GM19467 (cell line): ENCODE measurements around the gene PCDH9.
"Not testable (repeated sequence)": the region's sequence is repeated elsewhere in the genome, so short reads cannot be mapped to it uniquely, and the experiment has no call there.

ENCODE experiments used
- ATAC-seq: cut with Tn5 transposase; IDR thresholded peaks from one replicate; pipeline ENCODE4 v1.9.1; 2021; ENCODE audit warnings: mild to moderate bottlenecking, moderate library complexity; ENCODE audit not compliant: unreplicated experiment

PCDH9 gene

GRCh38 chr13:66335626-66336025 lies 894.5 kb downstream of the PCDH9 start:
- no peak for ATAC-seq

DNA sequence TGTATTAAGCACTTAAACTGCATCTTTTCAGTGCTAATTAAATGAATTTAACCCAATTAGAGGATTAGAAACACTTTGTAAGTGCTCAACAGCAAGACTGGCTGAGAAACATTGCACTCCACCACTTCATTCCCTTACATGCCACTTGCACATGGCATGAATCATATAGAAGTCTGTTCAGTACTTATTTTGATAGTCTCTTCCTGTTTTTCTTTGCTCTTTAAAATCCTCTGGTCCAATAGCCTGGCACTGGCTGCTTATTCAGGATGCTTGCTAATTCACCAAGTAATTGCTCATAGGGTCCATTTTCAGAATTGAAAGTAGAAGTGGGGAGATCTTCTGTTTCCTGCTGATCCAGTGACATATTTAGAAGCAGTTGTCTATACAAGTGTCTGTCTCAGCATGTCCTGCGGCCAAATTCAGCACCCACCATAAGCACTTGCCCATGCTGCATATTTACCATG lies 900.1 kb downstream of the PCDH9 start:
- no peak for ATAC-seq

DNA sequence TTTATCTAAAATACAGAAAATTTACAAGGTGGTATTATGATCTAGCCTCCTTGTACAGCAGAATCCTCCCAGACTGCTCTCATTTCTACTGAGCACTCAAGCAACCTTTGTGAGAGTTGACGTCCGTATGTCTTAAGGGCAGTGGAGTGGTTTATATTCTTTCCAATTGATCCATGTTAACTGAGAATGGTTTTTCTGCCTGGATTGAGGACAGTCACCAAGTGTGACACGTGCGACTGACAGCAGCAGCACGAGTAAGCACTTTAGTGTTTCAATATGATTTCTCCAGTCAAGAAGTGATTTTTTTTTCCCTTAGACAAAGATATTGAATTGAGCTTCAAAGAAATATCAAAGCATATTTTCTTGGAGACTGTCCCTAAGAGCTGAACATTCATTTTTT lies 901.7 kb downstream of the PCDH9 start:
- no peak for ATAC-seq

DNA sequence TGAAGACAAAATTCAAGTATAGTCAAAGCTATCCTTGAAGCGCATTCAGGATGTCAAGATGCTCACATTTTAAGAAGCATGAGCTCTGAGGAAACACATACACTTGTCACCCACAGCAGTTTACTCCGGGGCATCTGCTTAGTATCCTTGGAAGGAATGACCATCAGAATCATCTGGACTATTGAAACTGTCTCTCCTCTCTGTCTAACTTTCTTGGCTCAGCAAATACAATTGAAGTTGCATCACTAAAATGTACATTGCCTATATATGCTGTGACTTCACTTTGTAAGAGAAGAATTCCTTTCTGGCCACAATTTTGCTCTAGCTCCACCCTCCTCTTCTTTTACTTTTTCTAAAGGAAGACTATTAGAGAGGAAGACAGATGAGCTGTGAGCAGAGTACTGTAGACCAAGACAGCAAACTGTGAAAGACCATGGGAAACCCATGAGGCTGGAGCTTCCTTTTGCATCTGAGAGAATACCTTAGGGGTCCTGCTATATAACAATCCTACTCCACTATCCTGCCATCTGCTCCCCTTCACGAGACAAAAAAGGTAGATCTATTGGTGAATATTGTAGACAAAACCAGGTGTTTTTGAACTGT lies 906.3 kb downstream of the PCDH9 start:
- ATAC-seq = no peak

GRCh38 chr13:66322936-66323335 lies 907.2 kb downstream of the PCDH9 start:
- no peak for ATAC-seq

- no peak for ATAC-seq
These were observed 907.9 kb downstream of the PCDH9 start for GRCh38 chr13:66322193-66322740.

- ATAC-seq = no peak
These were observed 915.2 kb downstream of the PCDH9 start for GRCh38 chr13:66314911-66315310.

DNA sequence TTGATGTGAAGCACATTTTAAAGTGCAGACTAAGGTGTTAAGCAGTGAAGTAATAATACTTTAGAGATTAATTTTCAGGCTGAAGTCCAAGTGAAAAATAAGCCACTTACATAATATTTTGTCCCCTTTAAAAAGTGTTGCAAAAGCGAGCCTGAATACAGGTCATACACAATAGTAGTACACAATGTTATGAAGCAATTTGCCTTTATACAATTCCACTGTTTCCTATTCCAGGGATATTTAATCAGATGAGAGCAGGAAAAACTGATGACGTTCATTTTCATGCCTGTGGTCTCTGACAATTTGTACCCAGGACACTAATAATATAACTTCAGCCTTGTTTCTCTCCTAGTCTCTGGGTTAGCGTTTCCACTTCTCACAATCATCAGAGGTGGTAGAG lies 916.7 kb downstream of the PCDH9 start:
- no peak for ATAC-seq

DNA sequence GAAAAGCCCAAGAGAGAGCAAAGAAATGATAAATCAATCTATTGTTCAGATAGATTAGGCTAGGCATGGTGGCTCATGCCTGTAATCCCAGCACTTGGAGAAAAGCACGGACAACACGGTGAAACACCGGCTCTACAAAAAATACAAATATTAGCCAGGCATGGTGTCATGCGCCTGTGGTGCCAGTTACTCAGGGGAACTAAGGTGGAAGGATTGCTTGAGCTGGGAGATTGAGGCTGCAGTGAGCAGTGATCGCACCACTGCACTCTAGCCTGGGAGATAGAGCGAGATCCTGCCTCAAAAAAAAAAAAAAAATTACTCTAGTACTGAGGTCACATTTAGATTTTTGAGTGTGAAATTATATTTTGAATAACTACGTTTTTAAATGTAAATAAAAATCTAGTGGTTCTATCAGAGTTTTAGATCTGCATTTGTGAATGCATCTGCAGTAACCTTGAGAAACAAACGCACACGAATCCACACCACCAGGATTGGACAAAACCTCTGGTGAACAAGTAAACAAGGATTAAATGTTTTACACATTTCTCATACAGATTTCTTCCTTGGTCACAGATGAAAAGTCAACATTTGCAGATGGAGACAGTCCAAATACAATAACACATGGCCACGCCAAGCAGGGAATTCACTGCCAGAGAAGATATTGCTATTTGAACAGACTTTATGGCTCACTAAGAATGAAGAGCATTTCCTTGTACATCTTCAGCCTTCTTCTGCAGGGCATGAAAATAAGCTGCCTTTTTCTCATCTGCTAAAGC lies 917.6 kb downstream of the PCDH9 start:
- ATAC-seq = no peak

GRCh38 chr13:66305961-66306617 lies 924.0 kb downstream of the PCDH9 start:
- no peak for ATAC-seq

DNA sequence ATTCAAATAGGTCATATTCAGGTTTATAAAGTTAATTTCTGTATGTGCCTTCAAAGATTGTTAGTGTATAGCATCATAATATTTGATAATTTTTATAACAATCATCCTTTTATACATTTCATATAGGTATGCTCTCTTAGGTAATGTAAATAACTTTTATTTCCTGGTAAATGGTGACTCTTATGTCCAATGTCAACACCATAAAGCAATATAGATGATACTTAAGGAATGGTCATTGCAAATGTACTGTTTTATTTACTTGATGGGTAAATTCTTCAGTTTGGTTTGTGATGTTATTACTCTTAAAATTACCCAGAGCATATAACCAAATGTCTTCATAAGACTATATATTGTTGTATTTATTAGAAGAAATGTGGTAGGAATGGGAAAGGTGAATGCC lies 928.7 kb downstream of the PCDH9 start:
- no peak for ATAC-seq

GRCh38 chr13:66301006-66301405 lies 929.1 kb downstream of the PCDH9 start:
- ATAC-seq = no peak

- no peak for ATAC-seq
These were observed 933.3 kb downstream of the PCDH9 start for GRCh38 chr13:66296875-66297274.

DNA sequence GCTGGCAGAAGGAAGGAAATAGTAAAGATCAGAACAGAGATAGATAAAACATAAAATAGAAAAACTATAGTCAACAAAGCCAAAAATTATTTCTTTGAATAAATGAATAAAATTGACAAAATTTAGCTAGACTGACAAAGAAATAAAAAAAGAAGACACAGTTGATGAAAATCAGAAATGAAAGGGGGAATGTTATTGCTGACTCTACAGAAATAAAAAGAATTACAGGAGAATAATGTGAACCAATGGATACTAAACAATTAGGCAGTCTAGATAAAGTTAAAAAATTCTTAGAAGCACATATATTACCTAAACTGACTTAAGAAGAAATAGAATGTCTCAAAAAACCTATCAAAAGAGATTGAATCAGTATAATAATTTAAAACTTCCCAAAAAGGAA lies 933.8 kb downstream of the PCDH9 start:
- ATAC-seq = no peak

DNA sequence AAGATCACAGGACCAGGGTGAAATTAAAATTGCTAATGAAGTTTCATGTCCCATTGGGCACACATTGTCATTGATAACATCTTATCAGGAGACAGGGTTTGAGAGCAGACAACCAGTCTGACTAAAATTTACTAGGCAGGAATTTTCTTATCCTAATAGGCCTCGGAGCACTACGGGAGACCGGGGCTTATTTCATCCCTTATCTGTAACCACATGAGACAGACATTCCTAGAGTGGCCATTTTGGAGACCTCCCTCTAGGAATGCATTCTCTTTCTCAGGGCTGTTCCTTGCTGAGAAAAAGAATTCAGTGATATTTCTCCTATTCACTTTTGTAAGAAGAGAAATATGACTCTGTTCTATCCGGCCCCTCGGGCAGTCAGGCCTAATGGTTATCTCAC lies 943.3 kb downstream of the PCDH9 start:
- not testable (repeated sequence) for ATAC-seq

DNA sequence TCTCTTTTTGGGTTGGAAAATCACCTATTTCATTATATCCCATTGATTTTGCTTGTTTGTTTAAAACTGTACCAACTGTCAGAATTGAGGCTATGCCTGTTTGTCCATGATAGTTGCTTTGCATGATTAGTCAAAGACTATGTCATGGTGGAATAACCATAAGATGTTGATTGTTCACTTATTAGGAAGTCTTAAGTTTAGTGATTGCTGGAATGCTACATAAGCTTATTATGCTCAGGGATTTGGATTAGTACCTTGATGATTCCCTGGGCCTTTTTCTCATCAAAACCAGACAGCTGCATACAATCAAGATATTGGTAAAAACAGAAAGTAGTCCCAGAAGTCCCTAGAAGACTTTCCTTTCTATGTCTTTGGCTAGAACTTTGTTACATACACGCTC lies 954.7 kb downstream of the PCDH9 start:
- ATAC-seq = no peak

GRCh38 chr13:66273011-66273410 lies 957.1 kb downstream of the PCDH9 start:
- no peak for ATAC-seq

GRCh38 chr13:66266761-66267160 lies 963.4 kb downstream of the PCDH9 start:
- no peak for ATAC-seq

DNA sequence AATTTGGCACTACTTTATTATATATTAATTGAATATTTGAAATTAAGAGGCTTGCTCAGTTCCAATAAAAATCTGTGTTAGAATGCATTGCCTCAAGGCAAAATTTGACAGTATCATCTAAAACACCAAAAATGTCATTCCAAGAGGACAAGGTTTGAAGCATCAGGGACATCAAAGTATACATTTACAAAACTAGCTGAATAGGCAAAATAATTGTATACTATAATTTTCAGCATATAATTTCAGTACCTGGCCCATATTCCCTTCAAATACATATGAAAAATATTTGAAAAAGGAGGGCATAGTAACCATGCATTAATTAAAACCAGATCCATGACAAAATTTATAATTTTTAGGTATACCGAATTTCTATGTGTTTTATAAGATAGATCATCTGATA lies 963.8 kb downstream of the PCDH9 start:
- no peak for ATAC-seq

DNA sequence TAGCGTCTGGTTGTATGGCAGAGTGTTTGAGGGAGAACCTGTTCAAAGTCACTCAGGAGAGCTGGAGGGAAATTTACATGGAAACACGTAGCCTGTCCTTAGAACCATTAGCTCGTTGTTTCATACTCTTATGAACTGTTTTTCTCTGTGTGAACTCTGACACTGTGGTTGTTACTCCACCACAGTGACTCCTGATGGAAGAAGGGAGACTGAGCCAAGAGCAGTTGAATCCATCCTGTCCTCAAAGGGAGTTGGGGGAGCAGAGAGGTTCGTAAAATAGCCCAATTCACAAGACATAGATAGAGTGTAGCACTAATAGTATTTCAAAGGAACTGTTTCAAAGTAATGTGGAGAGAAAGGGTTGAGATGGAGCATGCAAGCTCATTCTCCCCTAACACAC lies 964.8 kb downstream of the PCDH9 start:
- no peak for ATAC-seq

GRCh38 chr13:66264971-66265370 lies 965.2 kb downstream of the PCDH9 start:
- no peak for ATAC-seq

- no peak for ATAC-seq
These were observed 967.8 kb downstream of the PCDH9 start for GRCh38 chr13:66262330-66262729.
